ENCODE data around the gene TMEM225B.
"Not testable (repeated sequence)": the region's sequence is repeated elsewhere in the genome, so short reads cannot be mapped to it uniquely, and the experiment has no call there.

The TMEM225B gene

DNA sequence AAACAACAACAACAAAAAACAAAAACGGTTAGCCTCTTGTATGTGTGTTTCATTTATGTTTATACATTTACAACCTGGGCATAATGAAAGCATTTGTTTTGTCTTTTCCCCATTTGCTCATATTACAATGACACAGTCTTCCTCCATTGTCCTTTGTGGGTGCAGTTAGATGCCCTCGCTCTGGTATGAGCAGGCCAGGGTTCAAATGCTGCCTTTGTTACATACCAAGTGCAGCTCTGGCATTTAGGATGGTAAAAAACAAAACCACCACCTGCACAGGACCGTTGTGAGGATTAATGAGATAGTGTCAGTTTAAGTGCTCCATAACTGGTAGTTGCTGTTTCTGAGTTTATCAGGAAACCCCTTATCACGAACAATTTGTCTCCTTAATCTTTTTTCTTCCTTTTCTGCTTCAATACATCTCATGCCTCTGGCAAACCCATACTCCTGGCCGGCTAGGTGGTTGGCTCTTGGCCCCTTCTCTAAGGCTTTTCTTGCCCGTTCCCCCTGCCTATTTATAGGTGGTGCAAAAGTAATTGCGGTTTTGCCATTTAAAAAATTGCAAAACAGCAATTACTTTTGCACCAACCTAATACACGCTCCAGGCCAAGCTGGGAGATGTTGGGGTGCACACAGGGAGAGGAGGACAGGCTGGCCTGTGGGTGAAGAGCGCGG lies 18.6 kb upstream of the TMEM225B start:
- no peak for DNase-seq (ENCODE audit: low read depth in 1 of 2, low spot score in 1 of 2)

DNA sequence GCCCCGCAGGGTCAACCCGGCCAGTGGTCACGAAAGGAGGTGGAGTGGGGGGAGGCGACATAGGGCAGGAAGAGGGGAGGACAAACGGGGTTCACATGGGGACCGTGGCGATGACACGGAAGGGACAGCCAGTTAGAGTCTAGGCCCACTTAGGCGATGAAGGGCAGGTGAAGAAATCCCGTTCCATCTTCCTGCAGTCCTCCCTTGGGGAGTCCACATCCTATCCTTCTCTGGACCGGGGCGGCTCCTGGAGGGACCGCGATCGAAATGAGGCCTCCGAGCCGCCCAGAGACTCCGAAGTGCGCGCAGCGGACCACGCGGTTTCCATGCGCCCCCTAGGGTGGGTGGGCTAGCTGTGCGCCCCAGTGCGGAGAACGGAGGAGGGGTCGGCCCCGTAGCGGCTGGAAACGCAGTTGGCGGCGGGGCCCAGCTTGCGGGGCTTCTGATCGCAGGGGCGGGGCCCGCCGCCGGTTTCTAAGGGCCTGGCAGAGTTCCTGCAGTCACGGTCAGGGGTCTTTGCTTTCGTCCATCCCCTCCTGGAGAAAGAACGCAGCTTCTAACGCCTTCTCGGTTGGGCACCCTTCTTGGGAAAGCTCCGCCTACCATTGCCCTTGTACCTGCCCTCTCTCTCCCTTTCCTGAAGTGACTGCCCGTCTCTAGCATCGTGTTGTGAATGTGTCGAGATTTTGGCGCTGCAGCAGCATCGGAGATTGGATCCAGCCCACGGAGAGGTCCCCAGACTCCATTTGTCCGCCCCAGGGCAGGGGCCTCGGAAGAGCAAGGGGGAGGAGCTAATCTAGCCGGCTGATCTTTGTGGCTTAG lies 17.9 kb upstream of the TMEM225B start:
- peak; percentile 19 for DNase-seq (ENCODE audit: low read depth in 1 of 2, low spot score in 1 of 2)

DNA sequence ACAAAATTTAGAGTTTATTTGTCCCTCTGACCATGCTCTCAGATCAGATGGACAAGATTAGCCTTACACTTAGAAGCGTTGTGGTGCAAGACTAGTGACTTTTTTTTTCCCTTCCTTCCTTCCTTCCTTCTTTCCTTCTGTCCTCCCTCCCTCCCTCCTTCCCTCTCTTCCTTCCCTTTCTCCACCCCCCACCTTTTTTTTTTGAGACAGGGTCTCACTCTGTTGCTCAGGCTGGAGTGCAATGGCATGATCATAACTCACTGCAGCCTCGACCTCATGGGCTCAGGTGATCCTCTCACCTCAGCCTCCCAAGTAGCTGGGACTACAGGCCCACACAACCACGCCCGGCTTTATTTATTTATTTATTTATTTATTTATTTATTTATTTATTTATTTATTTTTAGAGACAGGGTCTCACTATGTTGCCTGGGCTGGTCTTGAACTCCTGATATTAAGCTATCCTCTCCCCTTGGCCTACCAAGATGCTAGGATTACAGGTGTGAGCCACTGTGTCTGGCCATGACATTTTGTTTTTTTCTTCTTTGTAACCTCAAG lies 17.2 kb upstream of the TMEM225B start:
- DNase-seq (ENCODE audit: low read depth in 1 of 2, low spot score in 1 of 2), result not testable (repeated sequence)

DNA sequence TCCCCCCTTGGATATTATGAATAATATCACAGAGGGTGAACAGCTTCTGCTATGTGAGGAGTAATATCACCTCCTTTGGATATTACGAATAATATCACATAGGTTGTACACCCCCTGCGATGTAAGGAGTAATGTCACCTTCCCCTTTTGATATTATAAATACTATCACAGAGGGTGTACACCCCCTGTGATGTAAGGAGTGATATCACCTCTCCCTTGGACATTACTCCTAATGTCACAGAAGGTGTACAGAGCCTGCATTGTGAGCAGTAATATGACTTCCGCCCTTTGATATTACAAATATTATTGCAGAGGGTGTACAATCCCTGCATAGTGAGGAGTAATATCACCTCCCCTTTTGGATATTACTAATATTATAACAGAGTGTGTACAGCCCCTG lies 9.2 kb upstream of the TMEM225B start:
- no peak for DNase-seq (ENCODE audit: low read depth in 1 of 2, low spot score in 1 of 2)

DNA sequence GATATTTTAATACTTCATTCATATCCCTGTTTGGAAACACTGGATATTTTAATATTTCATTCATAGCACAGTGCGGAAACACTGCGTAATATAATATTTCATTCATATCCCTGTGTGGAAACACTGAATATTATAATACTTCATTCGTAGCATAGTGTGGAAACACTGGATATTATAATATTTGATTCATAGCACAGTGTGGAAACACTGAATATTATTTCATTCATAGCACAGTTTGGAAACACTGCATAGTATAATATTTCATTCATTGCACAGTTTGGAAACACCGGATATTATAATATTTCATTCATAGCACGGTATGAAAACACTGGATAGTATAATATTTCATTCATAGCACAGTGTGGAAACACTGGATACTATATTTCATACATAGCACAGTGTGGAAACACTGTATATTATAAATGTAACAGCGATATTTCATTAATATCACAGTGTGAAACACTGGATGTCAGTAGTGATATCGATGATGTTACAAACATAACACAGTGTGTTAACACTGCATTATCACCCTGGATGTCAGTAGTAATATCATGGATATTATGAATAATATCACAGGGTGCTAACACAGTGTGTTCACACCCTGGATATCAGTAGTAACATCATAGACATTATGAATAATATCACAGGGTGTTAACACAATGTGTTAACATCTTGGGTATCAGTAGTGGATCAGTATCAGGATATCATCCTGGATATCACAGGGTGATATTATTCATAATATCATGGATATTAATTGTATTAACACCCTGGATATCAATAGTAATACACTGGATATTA lies 2.9 kb upstream of the TMEM225B start:
- DNase-seq (ENCODE audit: low read depth in 1 of 2, low spot score in 1 of 2), result no peak

DNA sequence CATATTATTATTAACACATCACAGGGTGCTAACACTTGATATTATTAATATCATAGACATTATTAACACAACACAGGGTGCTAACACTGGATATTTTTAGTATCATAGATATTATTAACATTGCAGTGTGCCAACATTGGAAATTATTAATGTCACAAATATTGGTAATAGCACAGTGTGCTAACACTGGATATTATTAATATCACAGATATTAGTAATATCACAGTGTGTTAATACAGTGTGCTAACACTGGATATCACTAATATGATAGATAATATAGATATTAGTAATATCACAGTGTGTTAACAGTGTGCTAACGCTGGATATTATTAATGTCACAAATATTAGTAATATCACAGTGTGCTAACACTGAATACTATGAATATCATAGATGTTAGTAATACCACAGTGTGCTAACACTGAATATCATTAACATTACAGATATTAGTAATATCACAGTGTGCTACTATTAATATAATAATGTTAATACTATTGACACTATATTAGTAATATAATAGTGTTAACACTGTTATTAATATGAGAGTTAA lies 1.6 kb upstream of the TMEM225B start:
- DNase-seq (ENCODE audit: low read depth in 1 of 2, low spot score in 1 of 2), result no peak

DNA sequence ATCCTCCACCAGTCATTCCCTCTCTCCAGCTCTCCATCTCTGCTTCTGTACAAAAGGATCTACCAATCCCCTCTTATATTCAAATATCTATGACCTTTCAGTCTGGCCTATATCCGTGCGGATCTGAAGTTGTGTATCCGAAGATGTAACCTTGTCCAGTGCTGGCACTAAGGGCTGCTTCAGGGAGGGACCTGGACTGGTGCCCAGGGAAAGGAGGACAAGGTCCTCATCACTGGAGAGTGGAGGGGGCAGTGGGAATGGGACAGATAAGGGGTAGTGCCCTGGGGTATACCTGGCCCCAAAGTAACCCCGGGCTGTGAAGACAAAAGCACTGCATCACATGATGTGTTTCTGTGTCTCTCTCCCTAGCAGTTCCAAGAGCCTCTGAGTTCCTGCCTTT lies 1.8 kb downstream of the TMEM225B start:
- DNase-seq (ENCODE audit: low read depth in 1 of 2, low spot score in 1 of 2), result no peak

DNA sequence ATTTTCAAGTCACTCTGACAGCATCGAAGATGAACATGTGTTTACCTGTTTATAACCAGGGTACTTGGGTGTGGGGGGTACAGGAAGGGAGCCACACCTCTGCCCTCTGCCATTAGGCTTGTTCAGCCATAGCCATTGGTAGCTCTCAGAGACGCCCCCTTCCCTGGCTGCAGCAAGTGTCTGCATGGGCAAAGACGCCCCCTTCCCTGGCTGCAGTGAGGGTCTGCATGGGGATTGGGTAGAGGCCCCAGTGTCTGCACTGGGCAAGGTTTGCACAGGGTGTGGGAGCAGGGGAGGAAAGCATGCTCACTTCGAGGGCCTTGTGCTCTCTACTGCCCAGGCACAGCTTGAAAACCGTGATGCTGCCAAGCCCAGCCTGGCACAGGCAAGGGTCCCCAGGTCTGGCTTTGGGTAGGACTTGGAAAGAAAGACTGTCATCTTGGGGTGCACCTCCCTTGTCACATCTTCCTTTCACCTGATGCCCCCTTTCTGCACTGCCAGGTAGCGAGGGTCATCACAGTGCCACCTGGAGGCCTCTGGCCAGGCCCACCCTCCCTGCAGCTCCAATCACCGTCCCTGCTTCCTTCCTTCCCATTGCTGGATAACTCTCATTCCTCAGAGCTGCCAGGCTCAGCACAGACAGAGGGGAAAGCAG lies 3.7 kb downstream of the TMEM225B start:
- DNase-seq (ENCODE audit: low read depth in 1 of 2, low spot score in 1 of 2), result no peak

DNA sequence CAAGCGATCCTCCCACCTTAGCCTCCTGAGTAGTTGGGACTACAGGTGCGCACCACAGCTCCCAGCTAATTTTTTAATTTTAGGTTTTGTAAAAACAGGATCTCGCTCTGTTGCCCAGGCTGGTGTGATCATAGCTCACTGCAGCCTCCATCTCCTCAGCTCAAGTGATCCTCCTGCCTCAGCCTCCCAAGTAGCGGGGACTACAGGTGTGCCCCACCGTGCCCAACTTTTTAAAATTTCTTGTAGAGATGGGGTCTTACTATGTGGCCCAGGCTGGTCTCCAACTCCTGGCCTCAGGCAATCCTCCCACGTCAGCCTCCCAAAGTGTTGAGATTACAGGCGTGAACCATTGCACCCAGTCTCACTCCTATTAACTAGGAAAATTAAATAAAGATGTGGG lies 7.5 kb downstream of the TMEM225B start:
- no peak for DNase-seq (ENCODE audit: low read depth in 1 of 2, low spot score in 1 of 2)

DNA sequence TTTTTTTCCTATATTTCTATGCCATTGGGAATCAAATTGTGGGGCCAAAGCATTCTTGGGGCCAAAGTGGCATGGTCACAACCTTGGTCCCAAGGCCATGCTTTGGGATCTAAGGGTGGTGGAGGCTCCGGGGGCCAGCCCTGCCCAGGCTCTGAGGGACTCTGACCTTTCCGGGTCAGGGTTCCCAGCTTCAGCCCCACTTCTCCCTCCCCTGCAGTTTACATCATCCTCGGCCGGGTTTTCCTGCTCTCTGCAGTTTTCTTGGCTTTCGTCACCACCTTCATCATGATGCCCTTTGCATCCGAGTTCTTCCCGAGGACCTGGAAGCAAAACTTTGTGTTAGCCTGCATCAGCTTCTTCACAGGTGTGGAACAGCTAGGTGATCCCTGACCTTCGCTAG lies 8.5 kb downstream of the TMEM225B start:
- no peak for DNase-seq (ENCODE audit: low read depth in 1 of 2, low spot score in 1 of 2)

DNA sequence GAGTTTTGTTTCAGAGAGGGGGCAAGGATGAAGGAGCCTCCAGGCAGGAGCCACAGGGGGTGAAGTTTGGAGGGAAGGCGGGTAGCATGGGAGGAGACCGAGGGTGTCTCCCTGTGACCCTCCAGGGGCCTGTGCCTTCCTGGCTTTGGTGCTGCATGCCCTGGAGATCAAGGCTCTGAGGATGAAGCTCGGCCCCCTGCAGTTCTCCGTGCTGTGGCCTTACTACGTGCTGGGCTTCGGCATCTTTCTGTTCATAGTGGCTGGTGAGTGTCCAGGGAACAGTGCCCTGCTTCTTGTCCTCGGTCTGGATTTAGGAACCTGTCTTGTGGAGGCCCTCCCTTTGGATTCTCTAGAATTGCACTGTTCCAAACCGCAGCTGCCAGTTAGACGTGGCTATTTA lies 9.5 kb downstream of the TMEM225B start:
- DNase-seq (ENCODE audit: low read depth in 1 of 2, low spot score in 1 of 2), result no peak

DNA sequence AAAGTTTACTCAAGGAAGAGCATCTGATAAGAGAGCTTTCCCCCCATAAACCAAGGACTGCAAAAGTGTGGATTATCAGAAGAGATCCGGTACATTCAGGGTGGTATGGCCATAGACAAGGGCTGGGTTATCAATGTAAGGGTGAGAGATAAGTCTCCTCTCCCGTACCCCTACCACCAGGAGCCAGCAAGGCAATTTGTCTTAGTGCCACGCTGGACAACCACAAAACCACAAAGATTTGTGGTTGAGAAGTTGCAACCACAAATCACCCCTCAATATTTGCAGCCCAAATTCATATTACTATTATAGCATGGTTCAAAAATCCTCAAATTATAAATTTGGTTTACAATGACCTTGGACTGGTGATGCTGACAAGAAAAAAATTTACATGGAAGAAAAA lies 16.4 kb downstream of the TMEM225B start:
- no peak for DNase-seq (ENCODE audit: low read depth in 1 of 2, low spot score in 1 of 2)

DNA sequence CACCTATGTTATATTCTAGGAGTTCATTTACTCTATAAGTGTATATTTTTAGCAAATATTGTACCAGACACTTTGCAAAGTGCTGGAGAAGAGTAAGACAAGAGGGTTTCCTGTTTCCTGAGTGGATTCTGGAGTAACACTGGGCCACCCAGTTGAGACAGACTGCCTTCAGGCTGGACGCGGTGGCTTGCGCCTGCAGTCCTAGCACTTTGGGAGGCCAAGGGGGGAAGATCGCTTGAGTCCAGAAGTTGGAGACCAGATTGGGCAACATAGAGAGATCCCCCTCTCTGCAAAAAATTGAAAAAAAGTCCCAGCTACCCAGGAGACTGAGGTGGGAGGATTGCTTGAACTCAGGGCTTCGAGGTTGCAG lies 17.9 kb downstream of the TMEM225B start:
- DNase-seq (ENCODE audit: low read depth in 1 of 2, low spot score in 1 of 2), result no peak

DNA sequence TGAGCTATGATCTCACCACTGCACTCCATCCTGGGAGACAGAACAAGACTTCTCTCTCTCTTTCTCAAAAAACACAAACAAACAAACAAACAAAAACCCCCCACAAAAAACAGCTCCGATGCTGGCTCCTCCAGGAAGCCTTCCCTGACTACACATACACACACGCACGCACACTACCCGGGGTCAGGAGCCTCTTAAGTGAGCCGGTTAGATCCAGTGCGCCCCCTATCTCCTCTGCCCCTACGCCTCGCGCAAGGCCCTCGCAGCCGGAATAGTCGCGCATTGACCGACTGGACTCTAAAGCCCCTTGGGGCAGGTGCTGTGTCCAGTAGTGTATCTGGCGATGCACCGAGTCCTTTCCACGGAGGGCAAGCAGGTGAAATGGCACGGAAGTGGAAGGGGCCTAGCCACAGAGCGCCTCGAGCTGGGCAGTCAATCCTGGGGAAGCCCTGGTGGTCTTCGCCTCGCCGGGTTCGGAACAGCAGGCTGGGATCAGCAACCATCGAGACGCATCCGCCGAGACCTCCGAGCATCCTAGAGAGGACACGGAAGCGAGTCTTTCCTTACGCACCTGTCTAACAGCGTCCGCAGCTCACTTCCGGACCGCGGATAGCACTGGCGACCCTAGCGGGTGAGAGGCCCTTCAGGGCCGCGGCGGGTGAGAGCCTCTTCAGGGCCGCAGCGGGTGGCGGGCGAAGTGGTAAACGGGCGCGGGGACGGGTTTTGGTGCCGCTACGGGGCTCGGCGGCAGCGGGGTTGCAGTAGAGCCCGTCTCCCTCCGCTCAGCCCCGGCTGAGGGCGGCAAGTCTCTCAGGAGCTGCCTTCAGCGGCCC lies 18.5 kb downstream of the TMEM225B start, which contains the start of gene ZSCAN25:
ZSCAN25 (plus strand) TSS at position 588 of the 833 bp plus-strand sequence. CDS start 2,661 bp downstream, outside the sequence.
- DNase-seq (ENCODE audit: low read depth in 1 of 2, low spot score in 1 of 2), result peak; percentile 64 to 87

DNA sequence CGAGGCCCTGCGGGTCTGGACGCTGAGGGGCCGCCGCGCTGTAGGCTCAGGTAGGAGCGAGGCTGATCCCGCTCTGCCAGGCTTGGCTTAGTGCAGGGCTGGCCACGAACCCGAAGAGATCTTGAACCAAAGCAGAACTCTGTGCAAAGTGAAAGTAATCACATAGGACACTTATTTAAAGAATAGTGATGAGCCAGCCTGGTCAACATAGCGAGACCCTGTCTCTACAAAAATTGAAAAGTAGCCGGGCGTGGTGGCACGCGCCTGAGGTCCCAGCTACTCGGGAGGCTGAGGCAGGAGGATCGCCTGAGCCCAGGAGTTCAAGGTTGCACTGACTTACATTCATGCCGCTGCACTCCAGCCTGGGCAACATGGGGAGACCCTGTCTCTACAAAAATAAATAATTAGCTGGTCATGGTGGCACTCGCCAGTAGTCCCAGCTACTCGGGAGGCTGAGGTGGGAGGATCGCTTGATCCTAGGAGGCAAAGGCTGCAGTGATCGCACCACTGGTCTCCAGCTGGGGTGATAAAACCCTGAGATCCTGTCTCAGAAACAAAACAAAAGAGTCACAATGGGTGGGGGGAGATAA lies 19.2 kb downstream of the TMEM225B start:
- DNase-seq (ENCODE audit: low read depth in 1 of 2, low spot score in 1 of 2), result no peak

DNA sequence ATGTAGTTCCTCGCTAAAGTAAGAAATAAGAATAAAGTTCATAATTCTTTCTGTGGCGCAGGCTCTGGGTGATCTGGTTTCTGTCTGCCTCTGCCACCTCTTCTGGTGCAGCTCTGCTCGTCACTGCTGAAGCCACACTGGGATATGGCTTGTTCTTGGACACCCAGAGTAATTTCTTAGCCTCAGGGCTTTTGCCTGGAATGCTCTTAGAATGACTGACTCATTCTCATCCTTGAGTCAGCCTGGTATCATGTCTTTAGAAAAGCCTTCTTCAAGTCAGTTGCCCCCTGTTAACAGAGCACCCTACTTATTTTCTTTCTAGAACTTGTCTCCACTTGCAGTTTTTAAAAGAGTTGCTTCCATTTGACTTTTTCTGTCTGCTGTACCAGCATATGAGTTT lies 20.7 kb downstream of the TMEM225B start:
- DNase-seq (ENCODE audit: low read depth in 1 of 2, low spot score in 1 of 2), result no peak

DNA sequence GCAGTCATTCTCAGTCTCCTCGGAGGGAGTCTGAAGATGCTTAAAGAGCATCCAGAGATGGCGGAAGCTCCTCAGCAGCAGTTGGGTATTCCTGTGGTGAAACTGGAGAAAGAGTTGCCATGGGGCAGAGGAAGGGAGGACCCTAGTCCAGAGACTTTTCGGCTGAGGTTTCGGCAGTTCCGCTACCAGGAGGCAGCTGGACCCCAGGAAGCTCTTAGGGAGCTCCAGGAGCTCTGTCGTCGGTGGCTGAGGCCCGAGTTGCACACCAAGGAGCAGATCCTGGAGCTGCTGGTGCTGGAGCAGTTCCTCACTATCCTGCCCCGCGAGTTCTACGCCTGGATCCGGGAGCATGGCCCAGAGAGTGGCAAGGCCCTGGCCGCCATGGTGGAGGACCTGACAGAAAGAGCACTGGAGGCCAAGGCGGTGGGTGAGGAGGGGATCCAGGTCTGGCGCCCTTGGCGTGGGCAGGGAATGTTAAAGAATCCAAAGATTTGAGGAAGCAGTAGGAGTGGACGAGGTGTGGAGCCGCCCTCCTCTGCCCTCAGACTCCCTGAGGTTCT lies 21.6 kb downstream of the TMEM225B start:
- no peak for DNase-seq (ENCODE audit: low read depth in 1 of 2, low spot score in 1 of 2)

DNA sequence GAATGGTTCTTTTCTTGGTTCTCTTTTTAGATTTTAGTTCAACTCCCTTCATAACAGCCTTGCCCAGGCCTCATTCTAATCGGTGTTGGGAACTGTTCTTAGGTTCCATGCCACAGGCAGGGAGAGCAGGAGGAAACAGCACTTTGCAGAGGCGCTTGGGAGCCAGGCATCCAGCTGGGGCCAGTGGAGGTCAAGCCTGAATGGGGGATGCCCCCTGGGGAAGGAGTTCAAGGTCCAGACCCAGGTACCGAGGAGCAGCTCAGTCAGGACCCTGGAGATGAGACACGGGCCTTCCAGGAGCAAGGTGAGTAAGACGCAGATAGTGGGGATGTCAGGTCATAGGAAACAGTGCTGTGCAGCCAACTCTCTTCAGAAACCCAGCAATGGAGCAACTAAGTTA lies 23.2 kb downstream of the TMEM225B start:
- DNase-seq (ENCODE audit: low read depth in 1 of 2, low spot score in 1 of 2), result no peak

DNA sequence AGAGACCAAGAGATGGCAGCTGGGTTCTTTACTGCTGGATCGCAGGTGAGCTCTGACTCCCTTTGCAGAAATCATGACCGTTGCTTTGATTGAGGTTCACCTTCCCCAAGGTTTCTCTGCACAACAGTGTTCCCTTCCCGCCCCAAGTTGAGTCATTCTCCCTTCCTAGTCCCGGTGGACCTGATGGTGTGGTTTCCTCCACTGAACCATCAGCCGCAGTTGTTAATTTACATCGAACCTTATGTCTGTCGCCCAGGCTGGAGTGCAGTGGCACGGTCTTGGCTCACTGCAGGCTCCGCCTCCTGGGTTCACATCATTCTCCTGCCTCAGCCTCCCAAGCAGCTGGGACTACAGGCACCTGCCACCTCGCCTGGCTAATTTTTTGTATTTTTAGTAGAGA lies 24.5 kb downstream of the TMEM225B start:
- DNase-seq (ENCODE audit: low read depth in 1 of 2, low spot score in 1 of 2), result no peak

Data from activated CD4-positive, alpha-beta T cell treated with anti-CD3 and anti-CD28 coated beads, Interleukin-2, amount 50 U/mL, for 24 hours (primary cell).